ENCODE measurements around the gene RTCB.

DNA sequence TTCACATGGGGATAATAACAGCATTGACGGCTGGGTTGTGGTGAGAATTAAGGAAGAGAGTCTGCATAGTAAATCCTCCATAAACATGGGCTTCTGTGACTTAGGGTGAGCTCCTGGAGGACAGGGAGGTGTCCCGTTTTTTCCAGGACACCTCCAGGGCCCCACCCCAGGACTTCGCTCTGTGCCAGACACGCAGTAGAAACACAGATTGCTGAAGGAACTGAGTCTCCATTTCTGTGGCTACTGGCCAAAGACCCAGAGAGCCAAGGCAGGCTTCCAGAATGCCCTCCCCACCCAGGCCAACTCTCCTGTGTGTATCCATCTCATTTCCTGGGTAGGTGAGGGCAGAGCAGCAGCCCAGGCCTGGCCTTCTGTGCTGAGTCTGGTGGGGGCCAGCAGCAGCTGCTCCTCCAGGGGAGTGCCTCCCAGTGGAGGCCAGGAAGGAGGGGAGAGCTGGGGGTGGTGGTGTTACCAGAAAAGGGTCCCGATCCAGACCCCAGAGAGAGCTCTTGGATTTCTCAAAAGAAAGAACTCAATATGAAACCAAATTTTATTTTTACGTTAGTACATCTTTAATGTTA is 63.9 kb downstream of the RTCB start:
- no peak for TF ChIP-seq FOXP2 (optimal IDR thresholded peaks at IDR 0.05; ENCODE audit: borderline replicate concordance, extremely low read depth, extremely low read length, insufficient read depth)
- no peak for TF ChIP-seq POLR2AphosphoS5 (IDR thresholded peaks at IDR 0.05; ENCODE audit: low read depth, low read length)

Measured in PFSK-1 (cell line).